LNCAP (cell line): Measurements from ENCODE around the gene VAPA.

Experiments
- CTCF ChIP-seq: fragments of 450-650 bp; IDR thresholded peaks from 2 replicates; pipeline ENCODE4 v1.5.1; 2017; ENCODE audit warnings: mild to moderate bottlenecking

The VAPA gene

GRCh38 chr18:9890196-9890595 lies 23.6 kb upstream of the VAPA start:
- no peak for TF ChIP-seq CTCF

- TF ChIP-seq CTCF, result no peak
Measured at GRCh38 chr18:9890957-9891356, 22.9 kb upstream of the VAPA start.

- no peak for TF ChIP-seq CTCF
Measured at GRCh38 chr18:9894454-9895068, 19.3 kb upstream of the VAPA start.

- no peak for TF ChIP-seq CTCF
Measured at GRCh38 chr18:9897129-9897528, 16.7 kb upstream of the VAPA start.

- TF ChIP-seq CTCF, result no peak
Measured at GRCh38 chr18:9898792-9899549, 14.8 kb upstream of the VAPA start.

GRCh38 chr18:9900699-9901098 lies 13.1 kb upstream of the VAPA start:
- no peak for TF ChIP-seq CTCF

- no peak for TF ChIP-seq CTCF
Measured at GRCh38 chr18:9901377-9901776, 12.4 kb upstream of the VAPA start.
